NOMO-1 treated with dmso at 0.1 percent for 144 hours (cell line): ENCODE results near the gene C1D.
"Not testable (repeated sequence)": the region's sequence is repeated elsewhere in the genome, so short reads cannot be mapped to it uniquely, and the experiment has no call there.

Experiments
- DNase-seq: peaks from one replicate; lab custom pipeline; 2025; ENCODE audit not compliant: unreplicated experiment; lab: John Stamatoyannopoulos, UW

C1D gene, protein sequence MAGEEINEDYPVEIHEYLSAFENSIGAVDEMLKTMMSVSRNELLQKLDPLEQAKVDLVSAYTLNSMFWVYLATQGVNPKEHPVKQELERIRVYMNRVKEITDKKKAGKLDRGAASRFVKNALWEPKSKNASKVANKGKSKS

DNA sequence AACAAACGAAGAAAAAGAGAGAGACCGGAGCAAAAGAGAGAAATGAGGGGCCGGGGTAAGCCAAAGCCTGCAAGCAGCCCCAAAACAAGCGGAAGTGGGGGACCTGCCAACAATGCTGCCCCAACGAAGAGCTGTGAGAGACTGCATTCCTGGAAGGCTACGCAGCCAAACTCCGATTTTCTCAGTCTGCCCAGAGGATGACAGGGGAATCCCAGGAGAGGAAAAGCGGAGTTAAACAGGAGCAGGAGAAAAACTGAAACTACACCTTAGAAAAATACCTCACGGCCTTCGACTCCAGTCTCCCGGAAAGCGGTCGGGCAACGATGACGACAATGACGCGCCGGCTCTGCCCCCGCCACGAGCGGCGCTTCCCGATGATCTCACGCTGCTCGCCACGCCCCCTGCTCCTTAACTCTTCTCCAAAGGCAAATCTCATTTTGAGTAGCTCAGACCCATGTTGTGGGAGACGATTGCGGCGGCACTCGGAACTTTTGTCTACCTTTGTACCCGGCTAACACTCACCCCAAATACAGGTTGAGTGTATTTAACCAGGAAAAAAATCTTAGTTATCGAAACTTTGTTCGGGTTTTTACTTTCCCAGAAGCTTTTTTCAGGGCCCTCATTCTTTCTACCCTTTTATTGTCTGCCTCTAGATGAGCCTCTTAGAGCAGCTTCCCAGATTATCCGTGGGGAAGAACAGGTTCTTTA, at the start of gene C1D:
Gene C1D, minus strand, starts transcription at position 325 of the 708 bp plus-strand sequence. CDS start 15,694 bp downstream, outside the sequence.
- DNase-seq, result peak; percentile 93

DNA sequence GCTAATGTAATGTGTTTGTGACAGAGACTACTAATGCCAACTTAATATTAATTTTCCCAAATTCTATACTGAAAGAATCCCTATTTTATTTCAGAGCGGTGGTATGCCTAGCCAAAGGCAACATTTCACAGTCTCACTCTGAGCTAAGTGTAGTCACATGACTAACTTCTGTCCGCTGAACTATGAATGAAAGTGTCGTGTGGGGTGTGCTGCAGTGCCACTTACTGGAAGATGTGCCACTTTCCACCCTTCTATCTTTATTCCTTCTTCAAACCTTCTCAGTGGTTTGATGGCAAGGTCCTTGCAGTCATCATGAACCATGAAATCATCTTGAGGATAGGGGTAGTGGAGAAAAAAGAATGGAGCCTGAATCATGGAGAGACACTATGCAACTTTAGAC, 47.3 kb upstream of the C1D start:
- peak; percentile 16 for DNase-seq

DNA sequence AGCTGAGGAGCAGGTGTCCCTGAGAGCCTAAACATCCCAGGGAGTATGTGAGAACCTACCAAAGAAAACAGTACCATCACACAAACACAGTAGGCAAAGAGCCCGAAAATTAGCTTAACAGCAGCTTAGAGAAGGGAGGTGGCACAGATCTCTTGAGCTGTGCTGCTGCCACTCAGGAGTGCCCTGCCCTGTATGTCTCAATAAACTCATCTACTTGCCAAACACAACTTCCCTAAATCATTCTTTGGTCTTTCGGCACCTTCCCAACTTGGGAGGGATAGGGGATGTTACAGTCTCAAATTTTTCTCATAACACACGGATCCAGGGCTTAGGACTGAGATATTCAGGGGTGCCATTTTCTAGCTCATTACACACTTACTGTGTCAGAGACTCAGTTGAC, 45.3 kb upstream of the C1D start:
- DNase-seq, result peak; percentile 54

DNA sequence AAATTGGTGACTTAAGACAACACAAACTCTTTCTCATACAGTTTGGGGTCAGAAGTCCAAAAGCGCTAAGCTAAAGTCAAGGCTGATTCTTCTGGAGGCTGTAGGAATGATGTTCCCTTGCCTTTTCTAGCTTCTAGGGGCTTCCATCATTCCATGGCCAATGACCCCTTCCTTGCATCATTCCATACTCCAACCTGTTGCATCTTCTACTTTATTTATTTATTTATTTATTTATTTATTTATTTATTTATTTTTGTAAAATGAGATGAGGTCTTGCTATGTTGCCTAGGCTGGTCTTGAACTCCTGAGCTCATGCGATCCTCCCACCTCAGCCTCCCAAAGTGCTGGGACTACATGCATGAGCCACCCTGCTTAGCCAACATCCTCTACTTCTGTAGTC, 44.7 kb upstream of the C1D start:
- no peak for DNase-seq

DNA sequence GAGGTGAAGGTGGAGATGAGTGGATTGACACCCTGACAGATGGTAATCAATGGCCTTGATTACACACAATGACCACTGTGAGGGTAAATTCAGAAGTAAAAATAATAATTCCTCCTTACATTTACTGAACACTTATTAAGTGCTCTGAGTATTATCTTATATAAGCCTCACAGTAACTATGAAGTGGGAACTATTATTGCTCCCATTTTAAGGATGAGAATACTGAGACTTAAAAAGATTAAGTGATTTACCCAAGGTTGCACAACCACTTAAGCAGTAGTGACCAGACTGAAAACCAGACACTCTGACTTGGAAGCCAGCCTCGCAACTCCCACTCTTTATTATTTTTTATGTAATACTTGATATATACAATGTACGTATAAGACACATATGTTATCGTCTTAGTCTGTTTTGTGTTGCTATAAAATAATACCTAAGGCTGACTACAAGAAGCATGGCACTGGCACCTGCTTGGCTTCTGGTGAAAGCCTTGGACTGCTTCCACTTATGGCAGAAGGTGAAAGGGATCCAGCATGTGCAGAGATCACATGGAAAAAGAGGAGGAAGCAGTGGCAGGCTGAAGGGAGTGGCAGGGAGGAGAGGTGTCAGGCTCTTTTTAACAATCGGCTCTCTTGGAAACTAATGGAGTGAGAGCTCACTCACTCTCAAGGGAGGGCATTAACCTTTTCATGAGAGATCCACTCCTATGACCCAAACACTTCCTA, 41.5 kb upstream of the C1D start:
- DNase-seq, result no peak

DNA sequence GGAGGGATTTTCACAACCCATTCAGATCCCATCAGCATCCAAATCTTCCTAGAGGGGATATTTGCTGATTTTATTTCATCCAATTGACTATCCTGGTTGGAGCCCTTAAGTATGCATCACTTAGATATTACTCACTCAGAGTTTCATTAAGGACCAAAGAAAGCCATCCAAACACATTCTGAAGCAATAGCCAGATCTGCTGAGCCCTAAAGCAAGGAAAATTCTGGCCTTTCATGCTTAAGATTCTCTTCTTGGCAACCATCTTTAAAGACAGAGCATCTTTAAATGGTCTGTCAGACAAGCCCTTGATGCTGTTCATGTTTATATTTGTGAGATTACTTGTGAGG, 40.9 kb upstream of the C1D start:
- DNase-seq, result no peak

DNA sequence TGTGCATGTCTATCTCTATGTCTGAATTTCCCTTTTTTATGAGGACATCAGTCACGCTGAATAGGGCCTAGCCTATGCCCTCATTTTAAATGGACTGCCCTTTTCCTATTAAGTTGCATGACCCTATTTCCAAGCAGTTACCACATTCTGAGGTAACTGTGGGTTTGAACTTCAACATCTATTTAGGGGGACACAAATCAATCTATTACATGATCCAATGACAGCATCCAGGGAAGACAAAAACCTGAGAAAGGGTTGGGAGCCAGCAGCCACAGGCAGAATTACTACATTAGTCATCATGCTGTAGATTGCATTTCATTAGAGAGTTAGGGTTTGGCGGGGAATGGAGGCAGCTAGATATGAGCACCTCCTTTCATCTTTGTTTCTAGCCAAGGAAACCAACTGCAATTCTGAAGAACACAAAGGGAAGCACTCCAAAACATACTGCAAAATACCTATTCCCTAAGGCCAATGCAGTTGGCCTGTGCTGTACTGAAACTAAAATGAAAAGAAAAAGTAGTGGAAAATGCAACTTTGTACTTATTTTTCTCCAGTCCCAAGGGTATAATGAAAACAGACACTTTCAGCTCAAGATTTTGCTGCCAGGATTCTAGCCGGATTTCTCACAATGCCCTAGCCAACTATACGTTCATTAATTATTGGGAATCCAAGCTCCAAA, 40.4 kb upstream of the C1D start:
- DNase-seq, result no peak

DNA sequence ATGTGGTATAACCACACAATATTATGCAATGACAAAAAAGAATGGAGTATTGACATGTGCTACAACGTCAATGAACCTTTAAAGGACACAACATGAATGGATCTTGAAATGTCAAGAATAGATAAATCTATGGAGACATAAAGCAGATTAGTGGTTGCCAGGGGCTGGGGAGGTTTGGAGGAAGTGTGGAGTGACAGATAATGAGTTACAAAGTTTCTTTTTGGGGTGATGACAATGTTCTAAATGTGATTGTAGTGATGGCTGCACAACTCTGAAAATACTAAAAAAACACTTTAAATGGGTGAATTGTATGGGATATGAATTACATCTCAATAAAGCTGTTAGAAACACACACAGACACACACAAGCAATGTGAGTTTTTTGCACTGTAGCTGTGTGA, 37.4 kb upstream of the C1D start:
- DNase-seq, result peak; percentile 22

DNA sequence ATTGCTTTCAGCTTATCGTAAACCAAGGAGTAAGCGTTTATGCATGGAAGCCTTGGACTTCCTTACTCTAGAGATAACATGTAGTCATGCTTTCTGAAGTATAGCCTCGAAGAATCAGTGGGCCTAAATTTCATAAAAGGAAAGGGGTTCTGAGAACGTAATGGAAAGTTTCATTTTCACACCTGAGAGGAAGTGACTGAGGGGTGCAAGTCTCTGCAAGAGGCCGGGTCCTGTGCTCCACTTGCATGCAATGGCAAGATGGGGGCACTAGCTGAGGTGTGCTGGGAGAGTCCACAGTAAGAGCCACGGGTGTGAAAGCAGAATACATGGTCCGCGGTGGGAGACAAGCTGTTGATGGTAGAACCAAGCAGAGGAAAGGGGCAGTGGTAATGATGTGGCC, 36.5 kb upstream of the C1D start:
- no peak for DNase-seq

DNA sequence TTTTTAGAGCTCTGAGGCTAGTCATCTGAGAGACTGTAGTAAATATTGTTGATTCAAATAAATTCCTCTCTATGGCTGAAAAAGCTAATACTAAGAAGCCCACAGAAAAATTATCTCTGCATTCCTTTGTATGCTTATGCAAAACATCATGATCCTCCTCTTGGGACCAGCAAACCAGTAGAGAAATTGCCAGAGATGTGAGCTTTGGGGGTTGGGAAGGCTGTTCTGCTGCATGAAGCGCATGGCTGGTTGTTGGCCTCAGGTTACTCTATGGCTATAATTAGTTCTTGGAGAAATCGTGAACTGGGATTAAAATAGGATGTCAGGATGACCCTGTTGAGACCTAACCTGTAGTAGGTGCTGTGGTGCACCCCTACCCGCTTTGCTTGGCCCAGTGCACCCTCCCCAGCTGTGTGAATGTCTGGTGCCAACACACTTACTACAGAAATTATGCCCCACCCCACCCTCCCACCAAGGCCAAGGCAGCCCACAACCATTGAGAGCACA, 35.5 kb upstream of the C1D start:
- no peak for DNase-seq

DNA sequence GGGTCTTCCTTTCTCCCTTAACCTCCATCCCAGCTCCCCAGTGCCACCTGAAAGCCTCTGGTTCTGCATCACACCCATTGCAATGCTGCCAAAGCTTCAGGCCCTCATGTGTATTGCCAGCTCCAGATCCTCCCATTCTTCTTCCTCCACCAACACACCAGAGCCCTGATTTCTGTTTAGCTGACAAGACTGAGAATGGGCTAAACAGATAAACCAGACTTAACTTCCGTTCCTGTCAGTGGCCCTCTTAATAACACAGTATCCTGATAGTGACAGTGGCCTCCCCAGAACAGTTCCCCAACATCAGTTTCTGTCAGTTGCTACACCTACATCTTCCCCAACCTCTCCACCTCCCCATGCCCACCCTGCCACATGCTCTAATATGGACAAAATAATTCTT, 31.3 kb upstream of the C1D start:
- no peak for DNase-seq

DNA sequence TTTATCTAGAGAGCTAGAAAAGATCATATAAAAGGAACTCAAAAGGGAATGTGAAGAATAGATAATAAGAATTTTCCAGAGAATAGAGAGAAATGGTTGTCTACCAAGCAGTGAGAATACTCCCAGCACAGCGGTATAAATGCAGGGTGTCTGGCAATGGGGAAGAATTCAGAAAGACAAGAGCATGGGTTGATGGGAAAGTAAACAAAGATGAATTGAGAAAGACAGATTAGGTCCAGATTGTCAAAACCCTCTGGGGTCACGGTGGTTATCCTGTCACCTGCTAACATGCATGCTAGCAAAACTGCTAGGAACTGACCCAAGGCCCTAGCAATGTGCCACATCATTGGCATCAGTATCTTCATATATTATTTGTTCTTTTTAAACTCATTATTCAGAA, 30.8 kb upstream of the C1D start:
- DNase-seq, result no peak

DNA sequence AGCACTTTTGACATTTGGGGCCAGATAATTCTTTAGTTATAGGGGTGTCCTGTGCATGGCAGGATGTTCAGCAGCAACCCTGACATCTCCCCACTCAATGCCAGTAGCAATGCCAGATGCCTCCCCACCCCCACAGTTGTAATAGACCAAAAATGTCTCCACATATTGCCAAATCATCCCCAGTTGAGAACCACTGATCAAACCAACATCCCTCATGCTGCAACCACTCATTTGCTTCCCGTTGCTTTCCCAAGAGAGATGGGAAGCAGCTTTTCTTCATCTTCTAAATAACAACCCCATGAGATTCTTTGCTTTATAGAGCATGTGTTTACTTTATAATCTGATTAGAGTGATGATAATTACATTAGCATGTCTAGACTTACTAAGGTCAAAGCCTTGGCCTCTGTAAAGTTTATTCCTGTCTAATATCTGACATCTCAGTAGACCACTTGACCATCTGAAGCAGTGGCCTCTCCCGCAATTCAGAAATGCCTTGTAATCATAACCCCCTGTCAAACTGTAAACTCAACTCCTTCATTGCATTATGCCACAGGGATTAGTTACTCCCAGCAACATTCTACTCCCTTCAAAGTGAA, 28.7 kb upstream of the C1D start:
- DNase-seq, result no peak

DNA sequence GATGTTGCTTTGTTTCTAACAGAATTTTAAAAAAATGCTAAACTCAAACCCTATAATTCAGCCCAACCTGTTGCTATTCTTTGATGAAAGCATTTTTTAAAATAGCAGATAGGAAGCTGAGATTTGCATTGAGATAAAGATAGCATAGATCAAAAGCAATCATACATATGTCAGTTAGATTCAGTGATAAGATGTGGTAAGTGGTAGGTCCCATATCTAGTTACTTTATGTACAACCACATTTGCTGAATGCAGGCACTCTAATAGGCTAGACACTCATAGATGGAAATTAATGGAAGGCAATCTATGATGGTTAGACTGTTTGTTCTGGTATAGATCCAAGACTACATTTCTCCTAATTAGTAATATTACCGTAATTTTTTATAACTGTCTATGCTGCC, 27.2 kb upstream of the C1D start:
- DNase-seq, result no peak

DNA sequence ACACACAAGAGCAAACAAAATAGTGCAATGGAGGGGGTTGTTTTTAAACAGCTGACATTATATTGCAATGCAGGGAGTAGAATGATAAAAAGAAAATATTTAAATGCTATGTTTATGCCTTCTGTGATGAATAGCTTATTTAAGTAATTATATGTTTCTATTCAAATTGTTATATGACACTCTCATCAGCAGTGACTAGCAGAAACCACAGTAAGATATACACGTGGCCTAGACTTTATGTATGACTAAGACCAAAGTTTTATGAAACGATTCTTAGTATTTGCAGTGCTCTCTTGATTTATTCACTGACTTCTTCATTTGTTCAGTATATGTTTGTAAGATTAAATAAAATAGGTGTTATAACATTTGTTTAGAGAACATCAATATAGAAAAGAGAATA, 26.1 kb upstream of the C1D start:
- no peak for DNase-seq

DNA sequence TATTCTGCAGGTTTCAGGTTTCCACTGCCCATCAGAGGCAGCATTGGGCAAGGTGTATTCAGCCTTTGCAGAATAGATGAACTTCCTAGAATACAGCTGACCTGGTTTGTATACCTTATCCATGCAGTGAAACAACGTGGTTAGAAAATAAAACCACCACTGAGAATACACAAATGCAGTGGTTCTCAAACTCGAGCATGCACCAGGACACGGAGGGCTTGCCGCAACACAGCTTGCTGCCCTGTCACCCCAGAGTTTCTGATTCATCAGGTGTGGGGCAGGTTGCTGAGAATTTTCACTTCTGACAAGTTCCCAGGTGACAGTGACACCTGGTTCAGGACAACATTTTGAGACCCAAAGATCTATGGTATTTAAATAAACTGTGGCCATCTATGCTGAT, 23.4 kb upstream of the C1D start:
- DNase-seq, result no peak

DNA sequence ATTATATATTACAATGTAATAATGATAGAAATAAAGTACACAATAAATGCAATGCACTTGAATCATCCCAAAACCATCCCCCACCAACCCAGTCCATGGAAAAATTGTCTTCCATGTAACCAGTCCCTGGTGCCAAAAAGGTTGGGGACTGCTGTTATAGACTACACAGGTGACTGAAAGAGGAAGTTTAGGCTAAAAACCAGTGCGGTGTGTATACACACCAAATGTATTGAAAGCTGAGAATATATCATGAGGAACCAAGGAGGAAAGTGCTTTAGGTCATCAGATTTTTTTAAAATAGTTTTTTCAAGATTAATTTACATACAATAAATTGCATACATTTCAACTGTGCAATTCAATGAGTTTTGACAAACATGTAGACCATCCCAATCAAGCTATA, 20.5 kb upstream of the C1D start:
- DNase-seq, result no peak

DNA sequence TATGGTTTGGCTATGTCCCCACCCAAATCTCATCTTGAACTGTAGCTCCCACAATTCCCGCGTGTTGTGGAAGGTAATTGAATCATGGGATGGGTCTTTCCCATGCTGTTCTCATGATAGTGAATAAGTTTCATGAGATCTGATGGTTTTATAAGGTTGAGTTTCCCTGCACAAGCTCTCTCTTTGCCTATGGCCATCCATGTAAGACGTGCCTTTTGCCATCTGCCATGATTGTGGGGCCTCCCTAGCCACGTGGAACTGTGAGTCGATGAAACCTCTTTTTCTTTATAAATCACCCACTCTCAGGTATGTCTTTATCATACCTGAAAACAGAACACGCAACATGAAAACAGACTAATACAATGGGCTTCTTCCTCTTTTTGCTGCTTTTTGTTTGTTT, 11.2 kb upstream of the C1D start:
- DNase-seq, result no peak

DNA sequence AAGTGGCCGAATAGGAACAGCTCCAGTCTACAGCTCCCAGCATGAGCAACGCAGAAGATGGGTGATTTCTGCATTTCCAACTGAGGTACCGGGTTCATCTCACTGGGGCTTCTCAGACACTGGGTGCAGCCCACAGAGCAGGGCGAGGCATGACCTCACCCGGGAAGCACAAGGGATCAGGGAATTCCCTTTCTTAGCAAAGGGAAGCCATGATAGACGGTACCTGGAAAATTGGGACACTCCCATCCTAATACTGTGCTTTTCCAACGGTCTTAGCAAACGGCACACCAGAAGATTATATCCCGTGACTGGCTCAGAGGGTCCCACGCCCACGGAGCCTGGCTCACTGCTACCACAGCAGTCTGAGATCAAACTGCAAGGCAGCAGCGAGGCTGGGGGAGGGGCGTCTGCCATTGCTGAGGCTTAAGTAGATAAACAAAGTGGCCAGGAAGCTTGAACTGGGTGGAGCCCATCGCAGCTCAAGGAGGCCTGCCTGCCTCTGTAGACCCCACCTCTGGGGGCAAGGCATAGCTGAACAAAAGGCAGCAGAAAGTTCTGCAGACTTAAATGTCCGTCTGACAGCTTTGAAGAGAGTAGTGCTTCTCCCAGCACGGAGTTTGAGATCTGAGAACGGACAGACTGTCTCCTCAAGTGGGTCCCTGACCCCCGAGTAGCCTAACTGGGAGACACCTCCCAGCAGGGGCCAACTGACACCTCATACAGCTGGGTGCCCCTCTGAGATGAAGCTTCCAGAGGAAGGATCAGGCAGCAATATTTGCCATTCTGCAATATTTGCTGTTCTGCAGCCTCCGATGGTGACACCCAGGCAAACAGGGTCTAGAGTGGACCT, 1.2 kb upstream of the C1D start:
- not testable (repeated sequence) for DNase-seq

DNA sequence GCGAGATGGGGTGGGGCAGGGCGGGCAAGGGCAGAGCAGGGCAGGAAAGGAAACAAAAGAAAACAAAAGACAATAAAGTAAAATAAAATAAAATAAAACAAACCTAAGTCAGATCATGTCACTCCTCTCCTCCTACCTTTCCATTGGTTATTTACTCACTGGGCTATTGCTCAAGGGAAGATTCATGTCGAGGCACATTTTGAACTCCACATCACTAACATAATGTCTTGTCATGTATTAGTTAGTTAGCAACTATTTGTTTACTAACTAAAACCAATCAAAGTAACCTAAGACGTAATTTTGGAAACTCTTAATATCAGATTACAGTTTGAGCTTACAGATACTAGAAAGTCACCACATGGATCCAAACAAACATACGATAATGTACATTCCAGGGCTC, 2.2 kb downstream of the C1D start:
- DNase-seq, result no peak
